GM18511 (cell line): Measurements from ENCODE around the gene SERGEF.
A peak's percentile ranks its signal among the peaks of the same experiment; 100 is the strongest.
"Not testable (repeated sequence)": the region's sequence is repeated elsewhere in the genome, so short reads cannot be mapped to it uniquely, and the experiment has no call there.

Source experiments
- ATAC-seq: cut with Tn5 transposase; IDR thresholded peaks from one replicate; pipeline ENCODE4 v1.9.1; 2021; ENCODE audit warnings: mild to moderate bottlenecking, moderate library complexity; ENCODE audit not compliant: unreplicated experiment

The SERGEF gene

DNA sequence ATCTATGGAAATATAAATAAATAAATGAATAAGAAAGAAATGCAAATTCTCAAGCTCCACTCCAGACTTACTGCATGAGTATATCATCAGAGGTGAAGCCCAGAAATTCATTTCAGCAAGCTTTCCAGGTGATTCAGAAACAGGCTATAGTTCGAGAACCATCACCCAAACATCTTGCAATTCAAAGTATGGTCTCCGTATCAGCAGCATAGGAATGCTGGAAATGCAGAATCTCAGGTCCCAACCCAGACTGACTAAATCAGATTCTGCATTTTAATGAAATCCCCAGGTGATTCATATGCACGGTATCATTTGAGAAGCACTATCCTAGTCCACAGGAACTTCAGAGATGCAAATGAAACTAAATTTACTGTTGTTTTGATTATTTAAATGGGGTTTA lies 95.3 kb downstream of the SERGEF start:
- no peak for ATAC-seq

DNA sequence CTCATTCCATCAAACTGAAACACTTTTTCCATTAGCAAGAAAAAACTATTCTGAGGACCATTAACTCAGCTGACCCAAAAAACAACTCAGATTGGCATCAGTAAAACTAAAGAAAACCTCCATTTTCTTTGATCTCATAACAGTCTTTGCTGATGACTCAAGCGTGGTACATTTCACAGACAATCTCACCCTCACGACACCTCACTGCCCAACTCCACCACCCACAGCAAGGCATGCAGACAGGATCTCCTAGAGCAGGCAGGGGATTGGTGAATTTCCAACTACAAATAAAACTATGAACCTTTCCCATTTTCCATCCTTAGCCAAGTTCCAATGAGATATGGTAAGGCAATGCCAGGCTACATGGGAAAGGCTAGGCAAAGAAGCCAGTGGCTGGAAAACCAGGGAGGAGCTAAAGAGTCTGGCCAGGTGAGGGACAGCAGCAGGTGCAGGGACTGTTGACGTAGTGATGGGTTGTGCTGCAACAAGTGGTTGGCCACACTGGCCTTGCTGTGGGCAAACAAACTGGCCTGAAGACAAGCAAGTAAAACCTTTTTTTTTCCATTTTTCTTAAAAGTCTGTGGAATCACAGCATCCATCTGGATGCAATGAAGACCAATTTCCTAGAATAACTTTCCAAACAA lies 97.2 kb downstream of the SERGEF start:
- no peak for ATAC-seq

DNA sequence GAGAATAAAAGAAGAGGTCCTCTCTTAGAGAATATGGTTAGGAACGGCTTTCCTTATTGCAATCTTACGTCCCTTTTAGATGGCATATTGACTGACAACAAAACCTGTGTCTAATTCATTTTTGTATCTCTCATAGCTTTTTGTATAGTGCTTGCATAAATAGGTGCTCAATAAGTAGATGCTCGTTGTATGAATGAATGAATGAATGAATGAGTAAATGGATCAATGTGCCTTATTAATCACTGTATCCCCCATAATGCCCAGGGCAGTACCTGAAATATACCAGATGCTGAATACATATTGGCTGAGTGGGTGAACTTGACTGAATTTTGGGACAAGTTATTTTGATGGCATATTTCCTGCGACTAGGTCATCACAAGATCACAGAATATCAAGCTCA lies 97.9 kb downstream of the SERGEF start:
- no peak for ATAC-seq

DNA sequence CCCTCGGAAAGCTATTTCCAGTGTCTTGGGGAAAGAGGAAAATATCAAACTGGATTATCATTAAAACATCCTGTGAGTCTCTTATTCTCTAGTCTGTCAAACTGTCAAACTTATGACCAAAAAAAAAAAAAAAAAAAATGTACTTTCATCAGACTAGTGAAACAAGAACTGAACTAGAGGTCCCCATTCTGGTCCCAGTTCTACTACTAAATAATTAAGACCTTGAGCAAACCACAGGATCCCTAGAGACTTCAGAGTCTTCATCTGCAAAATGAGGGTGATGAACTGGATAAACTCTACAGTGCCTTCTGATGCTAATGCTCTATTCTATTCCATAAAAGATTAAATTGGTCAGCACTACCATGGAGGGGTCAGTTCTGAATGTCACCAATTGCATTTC lies 105.8 kb downstream of the SERGEF start:
- peak; percentile 57 for ATAC-seq

DNA sequence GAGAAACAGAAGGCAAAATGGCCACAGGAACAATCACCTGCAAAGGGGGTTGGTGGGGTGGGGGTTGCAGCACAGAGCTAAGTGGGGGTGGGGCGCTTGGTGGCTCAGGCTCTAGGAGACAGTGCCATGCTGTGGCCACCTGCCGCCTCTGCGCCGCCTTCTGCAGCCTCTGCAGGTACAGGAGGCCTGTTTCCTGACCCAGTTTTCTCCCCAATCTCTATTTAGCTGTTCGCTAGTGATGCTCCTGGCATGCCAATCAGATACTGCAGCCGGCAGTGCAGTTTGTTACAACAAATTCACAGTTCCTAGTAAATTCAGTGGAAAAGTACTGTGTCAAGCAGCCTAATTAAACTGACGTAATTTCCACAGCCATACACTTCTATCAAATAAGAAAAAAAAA lies 106.4 kb downstream of the SERGEF start:
- no peak for ATAC-seq

DNA sequence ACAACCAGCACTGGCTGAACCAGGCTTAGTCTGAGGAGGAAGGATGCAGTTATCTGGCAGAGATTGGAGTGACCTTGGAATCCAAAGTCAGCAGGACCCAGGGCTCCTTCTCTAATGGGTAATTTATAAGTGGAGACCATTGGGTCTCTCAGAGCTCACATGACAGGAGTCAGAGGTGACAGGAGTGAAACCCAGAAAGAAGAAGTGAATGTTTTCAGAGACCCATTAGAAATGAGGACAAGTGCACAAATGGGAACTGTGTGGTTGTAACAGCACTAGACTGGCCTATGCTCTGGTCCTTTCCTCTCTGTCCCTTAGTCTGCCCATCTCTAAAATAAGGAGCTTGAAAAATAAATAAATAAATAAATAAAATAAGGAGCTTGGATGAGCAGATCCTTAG lies 107.4 kb downstream of the SERGEF start:
- ATAC-seq, result peak; percentile 93

DNA sequence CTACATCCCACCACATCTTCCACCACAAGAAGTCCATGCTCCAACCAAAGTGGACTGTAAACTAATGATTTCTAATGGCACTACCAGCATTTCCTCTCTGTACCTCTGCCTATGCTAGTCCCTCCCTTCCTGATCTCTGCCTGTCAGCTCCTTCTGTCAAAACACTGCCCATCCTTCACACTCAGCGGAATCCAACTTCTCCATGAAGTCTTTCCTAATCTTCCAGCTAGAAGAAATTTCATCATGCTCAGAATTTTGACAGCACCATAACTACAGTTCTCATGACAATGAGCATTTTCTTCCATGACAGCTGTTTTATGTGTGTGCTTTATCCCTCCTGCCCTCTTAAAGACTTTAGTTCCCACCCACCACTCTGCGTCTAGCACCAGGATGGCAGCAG lies 111.4 kb downstream of the SERGEF start:
- ATAC-seq, result no peak

DNA sequence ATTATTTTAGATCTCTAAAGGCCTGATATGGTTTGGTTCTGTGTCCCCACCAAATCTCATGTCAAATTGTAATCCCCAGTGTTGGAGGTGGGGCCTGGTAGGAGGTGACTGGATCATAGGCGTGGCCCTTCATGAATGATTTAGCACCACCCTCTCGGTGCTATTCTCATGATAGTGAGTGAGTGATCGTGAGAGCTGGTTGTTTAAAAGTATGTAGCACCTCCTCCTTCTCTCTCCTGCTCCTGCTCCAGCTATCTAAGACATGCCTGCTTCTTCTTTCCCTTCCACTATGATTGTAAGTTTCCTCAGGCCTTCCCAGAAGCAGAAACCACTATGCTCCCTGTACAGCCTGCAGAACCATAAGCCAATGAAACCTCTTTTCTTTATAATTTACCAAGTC lies 114.1 kb downstream of the SERGEF start:
- ATAC-seq, result no peak

DNA sequence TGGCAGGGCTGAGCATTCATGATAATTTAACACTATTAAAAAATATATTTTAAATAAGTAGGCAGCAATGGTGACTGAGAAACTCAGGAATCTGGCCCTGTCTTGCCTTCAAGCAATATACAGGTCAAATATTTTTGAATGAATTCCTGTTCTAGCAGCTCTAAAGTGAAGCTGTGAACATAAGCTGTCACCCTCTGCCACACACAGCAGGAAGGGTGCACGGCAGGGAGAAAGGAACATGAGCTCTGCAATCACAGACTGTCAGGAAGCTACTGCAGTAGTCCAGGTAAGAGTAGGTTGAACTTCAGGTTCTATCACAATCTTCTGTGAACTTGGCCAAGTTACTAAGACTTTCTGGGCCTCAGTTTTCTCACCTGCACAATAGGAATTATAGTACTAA lies 114.8 kb downstream of the SERGEF start:
- no peak for ATAC-seq

DNA sequence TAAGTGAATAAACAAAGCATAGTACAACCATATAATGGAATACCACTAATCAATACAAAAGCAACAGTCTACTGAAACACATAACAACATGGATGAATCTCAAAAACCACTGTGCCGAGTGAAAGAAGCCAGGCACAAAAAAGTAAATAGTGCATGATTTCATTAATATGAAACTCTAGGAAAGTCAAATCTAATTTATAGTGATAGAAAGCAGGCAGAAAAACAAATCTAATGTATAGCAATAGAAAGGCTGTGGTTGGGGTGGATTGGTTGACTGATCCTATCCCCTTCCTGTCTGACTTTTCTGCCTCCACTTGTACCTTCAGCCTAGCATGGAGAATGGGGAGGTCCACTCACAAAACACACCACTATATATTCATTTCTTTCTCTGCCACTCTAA lies 115.4 kb downstream of the SERGEF start:
- no peak for ATAC-seq

DNA sequence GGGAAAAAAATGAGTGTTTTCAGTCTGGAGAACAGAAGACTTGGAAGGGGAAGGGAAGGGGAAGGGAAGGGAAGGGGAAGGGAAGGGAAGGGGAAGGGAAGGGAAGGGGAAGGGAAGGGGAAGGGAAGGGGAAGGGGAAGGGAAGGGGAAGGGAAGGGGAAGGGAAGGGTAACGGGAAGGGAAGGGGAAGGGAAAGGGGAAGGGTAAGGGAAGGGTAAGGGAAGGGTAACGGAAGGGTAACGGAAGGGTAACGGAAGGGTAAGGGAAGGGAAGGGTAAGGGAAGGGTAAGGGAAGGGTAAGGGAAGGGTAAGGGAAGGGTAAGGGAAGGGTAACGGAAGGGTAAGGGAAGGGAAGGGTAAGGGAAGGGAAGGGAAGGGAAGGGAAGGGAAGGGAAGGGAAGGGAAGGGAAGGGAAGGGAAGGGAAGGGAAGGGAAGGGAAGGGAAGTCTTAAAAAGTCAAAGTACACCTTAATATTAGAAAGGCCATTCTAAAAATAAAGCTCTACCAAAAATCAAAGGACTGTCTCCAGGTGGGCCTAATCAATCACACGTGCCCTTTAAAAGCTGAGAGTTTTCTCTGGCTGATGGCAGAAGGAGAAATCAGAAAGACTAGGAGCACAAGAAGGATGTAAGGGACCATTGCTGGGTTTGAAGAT lies 116.2 kb downstream of the SERGEF start:
- not testable (repeated sequence) for ATAC-seq

DNA sequence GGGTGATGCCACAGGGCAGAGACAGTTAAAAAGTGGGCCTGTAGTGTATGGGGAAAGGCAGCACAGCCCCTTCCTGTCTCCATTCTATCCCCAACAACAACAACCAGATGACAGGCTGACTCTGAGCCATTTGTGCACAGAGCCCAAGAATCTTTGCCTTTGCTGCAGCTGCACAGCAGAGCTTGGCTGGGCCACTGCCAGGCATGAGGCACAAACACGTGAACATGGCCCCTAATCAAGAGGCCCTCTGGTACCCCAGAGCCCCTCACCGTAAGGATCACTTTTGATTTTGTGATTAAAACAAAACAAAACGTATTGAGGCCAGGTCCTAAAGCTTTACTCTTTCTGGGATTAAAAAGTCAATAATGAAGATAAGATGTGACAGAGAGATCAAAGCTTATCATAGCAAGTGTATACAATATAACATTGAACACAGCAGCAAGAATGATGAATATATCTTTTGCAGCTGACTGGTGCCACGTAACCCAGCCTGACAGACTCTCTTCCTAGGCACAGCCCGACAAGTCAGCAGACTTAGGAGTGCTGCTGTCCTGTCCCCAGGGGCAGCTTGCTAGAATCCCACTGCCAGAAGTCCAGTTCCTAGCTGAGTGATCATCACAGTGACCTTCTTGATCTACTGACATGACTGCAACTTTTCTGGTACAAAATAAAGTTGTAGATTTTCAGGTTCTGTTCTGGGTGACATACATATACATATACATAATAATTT lies 117.8 kb downstream of the SERGEF start:
- no peak for ATAC-seq

DNA sequence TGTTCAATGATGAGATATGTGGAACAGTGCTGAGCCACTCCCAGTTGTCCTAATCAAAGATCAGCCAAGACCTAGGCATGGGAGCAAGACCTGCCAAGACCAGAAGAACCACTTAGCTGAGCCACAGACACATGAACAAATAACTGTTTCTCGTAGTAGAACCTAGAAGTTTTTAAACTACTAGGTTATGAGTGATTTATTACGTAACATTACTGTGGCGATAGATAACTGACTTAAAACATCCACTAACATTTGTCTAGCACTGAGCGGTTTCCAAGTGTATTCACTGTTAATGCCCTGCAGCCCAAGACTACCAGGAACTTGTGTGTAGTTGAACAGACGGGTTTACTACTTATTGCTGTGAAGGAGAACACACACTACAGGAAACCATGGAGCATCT lies 120.4 kb downstream of the SERGEF start:
- ATAC-seq, result no peak

DNA sequence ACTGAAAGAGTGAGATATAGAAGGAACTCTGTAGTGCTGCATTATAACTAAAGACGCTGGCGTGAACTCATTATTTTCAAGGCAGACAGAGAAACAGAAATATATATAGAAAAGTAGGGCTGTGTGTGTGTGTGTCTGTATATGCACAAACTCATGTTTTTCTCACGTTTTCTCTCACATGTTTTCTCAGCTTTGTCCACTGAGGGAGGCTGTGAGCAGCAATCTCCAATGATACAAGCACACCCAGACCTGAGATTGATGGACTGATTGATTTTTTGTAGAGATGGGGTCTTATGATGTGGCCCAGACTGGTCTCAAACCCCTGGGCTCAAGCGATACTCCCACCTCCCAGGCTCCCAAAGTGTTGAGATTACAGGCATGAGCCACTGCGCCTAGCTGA lies 122.5 kb downstream of the SERGEF start:
- no peak for ATAC-seq

DNA sequence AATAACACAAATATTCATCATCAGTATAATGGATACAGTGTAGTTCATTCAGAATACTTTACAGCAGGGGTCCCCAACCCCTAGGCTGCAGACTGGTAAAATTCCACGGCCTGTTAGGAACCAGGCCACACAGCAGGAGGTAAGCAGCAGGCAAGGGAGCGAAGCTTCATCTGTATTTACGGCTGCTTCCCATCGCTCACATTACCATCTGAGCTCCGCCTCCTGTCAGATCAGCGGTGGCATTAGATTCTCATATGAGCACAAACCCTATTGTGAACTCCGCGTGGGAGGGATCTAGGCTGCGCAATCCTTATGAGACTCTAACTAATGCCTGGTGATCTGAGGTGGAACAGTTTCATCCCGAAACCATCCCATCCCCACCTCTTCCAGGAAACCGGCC lies 125.1 kb downstream of the SERGEF start:
- no peak for ATAC-seq

DNA sequence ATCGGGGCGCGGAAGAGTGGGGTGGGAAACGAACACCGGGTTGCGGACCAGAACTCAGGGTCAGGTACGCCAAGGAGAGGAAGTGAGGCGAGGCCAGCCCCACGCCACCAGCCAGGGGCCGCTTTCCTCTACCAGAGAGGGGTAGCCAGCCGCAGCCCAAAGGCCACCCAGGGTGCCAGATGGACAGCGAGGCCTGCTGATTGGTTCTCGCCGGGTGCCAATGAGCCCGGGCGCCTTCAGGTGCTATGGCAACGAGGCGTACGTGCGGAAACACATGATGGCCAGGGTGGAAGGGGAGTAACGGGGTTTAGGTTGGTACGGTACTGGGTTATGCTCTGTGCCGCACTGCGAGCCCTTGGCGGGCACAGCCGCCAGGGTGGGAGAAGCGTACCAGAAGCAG lies 128.9 kb downstream of the SERGEF start:
- ATAC-seq, result no peak

DNA sequence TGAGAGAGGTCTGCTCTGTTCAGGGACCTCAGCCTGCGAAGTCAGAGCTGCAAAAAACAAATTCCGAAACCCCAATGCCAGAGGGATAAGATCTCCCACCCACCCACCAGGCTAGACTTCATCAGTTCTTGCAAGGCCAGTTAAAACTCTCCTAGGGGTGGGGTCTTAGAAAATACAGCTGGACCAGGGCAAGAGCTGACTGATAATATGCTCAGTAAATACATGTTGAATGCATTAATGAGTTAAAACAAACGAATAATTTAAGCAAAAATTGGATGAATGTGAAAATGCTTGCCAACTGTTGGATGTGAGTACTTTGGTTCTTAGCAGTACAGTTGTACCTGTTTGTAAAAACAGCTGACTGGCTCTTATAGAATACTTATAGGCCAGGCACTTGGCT lies 129.8 kb downstream of the SERGEF start:
- no peak for ATAC-seq

DNA sequence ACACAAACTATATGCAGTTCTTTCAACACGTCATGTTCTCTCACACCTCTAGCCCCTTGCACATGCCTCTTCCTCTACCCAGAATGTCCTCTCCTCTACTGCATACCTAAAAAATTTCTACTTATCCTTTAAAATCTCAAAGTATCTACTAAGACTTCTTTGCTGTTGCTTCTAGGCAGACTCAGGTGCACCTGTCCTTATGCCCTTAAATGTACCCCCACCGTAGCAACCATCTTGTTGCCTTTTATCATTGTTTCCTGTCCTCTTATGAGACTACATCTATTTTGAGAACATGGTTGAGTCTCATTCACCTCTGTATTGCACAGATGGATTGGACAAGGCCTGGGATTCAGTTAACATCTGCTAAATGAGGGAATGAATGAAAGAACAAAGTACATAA lies 134.1 kb downstream of the SERGEF start:
- ATAC-seq, result no peak

DNA sequence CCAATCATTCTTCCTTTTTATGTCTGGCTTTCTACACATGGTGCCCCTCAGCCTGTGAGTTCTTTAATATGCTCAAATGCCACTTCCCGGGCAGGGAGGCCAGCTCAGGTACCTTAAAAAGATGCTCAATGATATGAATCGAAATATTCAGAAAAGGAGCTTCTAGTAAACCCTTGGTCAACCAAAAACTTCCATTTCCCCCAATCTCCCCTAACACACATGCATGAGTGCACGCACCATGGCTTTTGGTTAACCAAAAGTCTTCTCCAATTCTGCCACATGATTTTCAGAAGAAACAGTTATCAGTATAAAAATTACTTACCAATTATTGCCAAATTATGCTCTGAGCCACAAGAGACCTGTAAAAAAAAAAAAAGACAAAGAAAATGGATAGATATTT lies 135.0 kb downstream of the SERGEF start:
- ATAC-seq, result no peak

DNA sequence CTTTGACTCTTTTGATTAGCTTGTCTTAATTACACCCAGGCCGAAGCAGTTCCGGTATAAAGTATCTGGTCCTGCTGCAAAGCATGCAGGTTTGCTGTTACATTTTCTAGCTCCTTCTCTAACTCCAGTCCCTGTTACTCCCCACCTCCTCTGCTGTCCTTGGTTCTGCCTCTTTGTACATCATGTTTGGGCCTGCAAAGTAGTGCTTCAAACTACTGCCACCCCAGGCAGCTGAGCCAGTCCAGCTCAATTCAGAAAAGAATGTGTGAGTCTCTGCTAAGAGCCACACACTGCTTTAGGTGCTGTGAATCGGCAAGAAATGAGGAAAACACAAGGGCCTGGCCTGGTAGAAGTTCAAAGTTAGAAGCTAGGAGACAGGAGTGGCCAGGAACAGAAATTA lies 136.0 kb downstream of the SERGEF start:
- ATAC-seq, result no peak

DNA sequence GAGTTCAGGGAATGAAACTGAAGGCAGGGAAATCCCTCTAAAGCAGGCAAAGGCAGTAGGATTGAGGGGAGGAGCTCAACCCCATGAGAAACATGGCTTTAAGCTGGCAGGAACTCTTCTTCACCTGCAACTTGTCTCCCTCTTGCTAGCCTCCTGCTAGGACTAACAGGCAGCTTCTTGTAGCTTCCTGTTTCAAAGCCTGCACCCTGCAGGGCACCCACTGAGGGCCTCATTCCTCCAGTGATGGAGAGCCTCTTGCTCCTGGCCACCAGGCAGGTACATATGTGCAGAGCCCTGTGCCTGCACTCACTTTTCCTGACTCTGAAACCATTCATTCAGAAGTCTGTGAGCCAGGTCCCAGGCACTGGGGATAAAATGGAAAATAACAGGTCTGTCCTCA lies 137.0 kb downstream of the SERGEF start:
- ATAC-seq, result no peak

DNA sequence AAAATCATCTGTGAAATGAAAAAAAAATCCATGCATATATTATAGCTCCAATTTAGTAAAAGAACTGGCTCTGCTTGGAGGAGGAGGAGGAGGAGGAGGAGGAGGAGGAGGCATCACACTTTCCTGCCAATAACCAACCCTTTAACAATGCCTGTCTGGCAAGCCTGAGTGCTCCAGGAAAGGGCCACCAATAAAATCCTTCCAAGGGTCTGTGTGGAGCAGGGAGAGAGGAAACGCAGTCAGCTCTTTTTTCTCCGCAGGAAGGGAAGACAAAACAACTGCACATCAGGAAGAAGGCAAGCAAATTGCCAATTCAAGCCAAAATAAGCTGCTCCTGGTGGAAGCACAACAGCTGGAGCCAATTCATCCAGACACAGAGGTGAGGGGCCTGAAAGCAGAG lies 139.3 kb downstream of the SERGEF start:
- ATAC-seq, result no peak
